ENCODE measurements around the gene WNT2B. TPM values are rescaled to one million over a fixed set of nuclear protein-coding genes. Genes with fewer than 3 reads are reported as not detected.

The WNT2B gene
- total RNA-seq, 6 experiments from 2014 or later, result 0.20 to 0.68 (median 0.37) TPM

GRCh38 chr1:112493351-112493750 is 15.4 kb upstream of the WNT2B start:
- intact Hi-C loops (cut with DNase I), result no loop called here
- WGBS (ENCODE audit: insufficient coverage, low coverage, low lambda C conversion rate, missing lambda C conversion rate), result 43% methylated on average over 4 of the region's 6 CpGs
- Histone ChIP-seq H3K27ac (no peak overlapping the region), H3K4me3 (no peak overlapping the region), H3K27me3 (no peaks in the 10 kb centered on the region), H3K36me3 (no peaks in the 10 kb centered on the region), H3K9me3 (no peaks in the 10 kb centered on the region), H3K4me1 (no peaks in the 10 kb centered on the region)
- TF ChIP-seq, protein P1, sequence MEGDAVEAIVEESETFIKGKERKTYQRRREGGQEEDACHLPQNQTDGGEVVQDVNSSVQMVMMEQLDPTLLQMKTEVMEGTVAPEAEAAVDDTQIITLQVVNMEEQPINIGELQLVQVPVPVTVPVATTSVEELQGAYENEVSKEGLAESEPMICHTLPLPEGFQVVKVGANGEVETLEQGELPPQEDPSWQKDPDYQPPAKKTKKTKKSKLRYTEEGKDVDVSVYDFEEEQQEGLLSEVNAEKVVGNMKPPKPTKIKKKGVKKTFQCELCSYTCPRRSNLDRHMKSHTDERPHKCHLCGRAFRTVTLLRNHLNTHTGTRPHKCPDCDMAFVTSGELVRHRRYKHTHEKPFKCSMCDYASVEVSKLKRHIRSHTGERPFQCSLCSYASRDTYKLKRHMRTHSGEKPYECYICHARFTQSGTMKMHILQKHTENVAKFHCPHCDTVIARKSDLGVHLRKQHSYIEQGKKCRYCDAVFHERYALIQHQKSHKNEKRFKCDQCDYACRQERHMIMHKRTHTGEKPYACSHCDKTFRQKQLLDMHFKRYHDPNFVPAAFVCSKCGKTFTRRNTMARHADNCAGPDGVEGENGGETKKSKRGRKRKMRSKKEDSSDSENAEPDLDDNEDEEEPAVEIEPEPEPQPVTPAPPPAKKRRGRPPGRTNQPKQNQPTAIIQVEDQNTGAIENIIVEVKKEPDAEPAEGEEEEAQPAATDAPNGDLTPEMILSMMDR (IDR thresholded peaks at IDR 0.05), result no peak
- no peak for TF ChIP-seq POLR2A (IDR thresholded peaks at IDR 0.05)
- ATAC-seq, result no peak
- no peak for DNase-seq

DNA sequence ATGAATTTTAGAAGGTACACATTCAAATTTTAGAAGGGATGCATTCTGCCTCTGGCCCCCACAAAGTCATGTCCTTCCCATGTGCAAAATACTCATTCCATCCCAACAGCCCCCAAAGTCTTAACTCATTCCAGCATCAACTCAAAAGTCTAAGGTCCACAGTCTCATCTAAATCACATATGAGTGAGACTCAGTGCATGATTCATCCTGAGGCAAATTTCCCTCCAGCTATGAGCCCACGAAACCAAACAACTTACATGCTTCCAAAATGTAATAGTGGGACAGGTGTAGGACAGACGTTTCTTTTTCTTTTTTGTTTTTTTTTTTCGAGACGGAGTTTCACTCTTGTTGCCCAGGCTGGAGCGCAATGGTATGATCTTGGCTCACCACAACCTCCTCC is 12.5 kb upstream of the WNT2B start:
- intact Hi-C loops (cut with DNase I), result no loop called here
- H3K27ac ChIP-seq, result no peak overlapping the region
- TF ChIP-seq, protein P1 (IDR thresholded peaks at IDR 0.05), result no peak
- no peak for TF ChIP-seq POLR2A (IDR thresholded peaks at IDR 0.05)
- no peaks in the 10 kb centered on the region for H3K4me1 ChIP-seq
- WGBS (ENCODE audit: insufficient coverage, low coverage, low lambda C conversion rate, missing lambda C conversion rate), result 65% methylated on average over 3 of the region's 5 CpGs
- H3K27me3 ChIP-seq, result peaks cover 0 to 8% of the 10 kb centered on the region in 2 donors
- no peaks in the 10 kb centered on the region for H3K36me3 ChIP-seq
- H3K4me3 ChIP-seq, result no peak overlapping the region
- H3K9me3 ChIP-seq, result no peaks in the 10 kb centered on the region
- no peak for DNase-seq
- ATAC-seq, result no peak

DNA sequence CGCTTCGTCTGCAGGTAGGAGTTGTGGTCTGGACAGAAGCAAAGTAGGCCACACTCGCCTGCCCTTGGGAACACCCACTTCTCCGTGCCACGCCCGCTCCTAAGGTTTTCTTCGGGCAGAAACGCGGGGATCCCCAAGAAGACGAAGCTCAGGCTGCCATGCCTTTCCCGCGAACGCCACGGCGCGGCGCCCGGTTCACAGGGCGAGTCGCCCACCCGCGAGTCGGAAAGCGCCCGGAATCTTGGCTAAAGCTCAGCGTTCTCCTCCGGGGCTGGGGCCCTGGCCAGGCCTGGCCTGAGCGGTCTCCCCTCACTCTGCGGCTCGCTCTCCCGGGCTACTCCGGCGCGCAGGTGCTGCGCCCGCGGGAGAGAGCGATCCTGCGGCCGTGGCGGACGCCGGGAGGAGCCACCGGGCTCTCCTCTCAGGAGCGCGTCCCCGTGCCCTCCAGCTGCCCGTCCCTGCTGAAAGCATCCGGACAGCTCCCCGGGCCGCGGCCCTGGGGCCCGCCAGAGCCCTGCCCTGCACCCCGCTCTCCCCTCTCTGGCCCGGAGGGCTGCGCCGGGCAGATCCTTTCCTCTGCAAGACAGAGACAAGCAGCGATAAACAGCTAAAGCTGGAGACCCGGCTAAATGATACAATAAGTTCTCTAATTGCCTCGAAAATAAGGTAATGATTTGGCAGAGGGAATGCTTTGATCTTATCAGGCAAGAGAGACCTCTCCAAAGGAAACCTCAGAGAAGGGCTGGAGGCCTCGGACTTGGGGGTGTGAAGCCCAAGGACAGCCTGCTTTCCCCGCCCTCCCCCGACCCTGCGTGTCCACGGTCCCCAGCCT is 6.7 kb upstream of the WNT2B start:
- ATAC-seq (peak; percentile 81 to 95 (median 86)), DNase-seq (peak; percentile 59 to 76 (median 75))
- H3K4me1 ChIP-seq, result peaks cover 0 to 6% (median 0%) of the 10 kb centered on the region in 4 donors
- intact Hi-C loops (cut with DNase I), result loop anchor here (5.0 to 10.0 kb wide), 2 partner anchors 203 to 210 kb away; partner anchors contain the start of gene RHOC (in 1 of the 2)
- H3K27ac ChIP-seq, result no peak overlapping the region
- peak overlapping the region; percentile 51 to 58 (median 53) for H3K4me3 ChIP-seq
- H3K27me3 ChIP-seq, result peaks cover 0 to 9% of the 10 kb centered on the region in 2 donors
- TF ChIP-seq POLR2A (IDR thresholded peaks at IDR 0.05), result no peak
- TF ChIP-seq, protein P1 (IDR thresholded peaks at IDR 0.05), result peak; percentile 59 to 69 (median 64)
- H3K36me3 ChIP-seq, result no peaks in the 10 kb centered on the region
- H3K9me3 ChIP-seq, result no peaks in the 10 kb centered on the region
- WGBS (ENCODE audit: insufficient coverage, low coverage, low lambda C conversion rate, missing lambda C conversion rate), result 5% methylated on average over 35 of the region's 65 CpGs

GRCh38 chr1:112502826-112503225 is 5.9 kb upstream of the WNT2B start:
- Histone ChIP-seq H3K36me3 (no peaks in the 10 kb centered on the region), H3K4me3 (no peak overlapping the region), H3K4me1 (peaks cover 0 to 8% (median under 1%) of the 10 kb centered on the region in 4 donors), H3K9me3 (no peaks in the 10 kb centered on the region), H3K27me3 (peaks cover 0 to 10% of the 10 kb centered on the region in 2 donors), H3K27ac (no peak overlapping the region)
- WGBS (ENCODE audit: insufficient coverage, low coverage, low lambda C conversion rate, missing lambda C conversion rate), result 67% methylated on average over 1 of the region's 2 CpGs
- DNase-seq, result no peak
- no peak for TF ChIP-seq POLR2A (IDR thresholded peaks at IDR 0.05)
- TF ChIP-seq, protein P1 (IDR thresholded peaks at IDR 0.05), result no peak
- ATAC-seq, result no peak
- intact Hi-C loops (cut with DNase I), result loop anchor here (5.0 to 10.0 kb wide), 2 partner anchors 202 to 209 kb away; partner anchors contain the start of gene RHOC (in 1 of the 2)
